SK-N-SH (cell line): ENCODE data around the gene B4GALT3.

Source experiments
- FOXJ3 ChIP-seq: sonication (generic); formaldehyde crosslinking; IDR thresholded peaks from 2 replicates; pipeline ENCODE4 v1.5.1; 2020; ENCODE audit warnings: mild to moderate bottlenecking, missing genetic modification reagents
- RXRA ChIP-seq: IDR thresholded peaks from 2 replicates; pipeline ENCODE4 v1.4.0; 2012; ENCODE audit warnings: low read depth, mild to moderate bottlenecking, borderline replicate concordance
- SIN3A ChIP-seq: IDR thresholded peaks from 2 replicates; pipeline ENCODE4 v1.6.1; 2012; ENCODE audit warnings: low read depth, mild to moderate bottlenecking, low read length, moderate library complexity, borderline replicate concordance

GRCh38 chr1:161180639-161181038 lies 3.3 kb upstream of the B4GALT3 start:
- TF ChIP-seq RXRA (no peak), FOXJ3 (no peak), SIN3A (no peak)
